ENCODE data around the gene CMKLR1. TPM values are rescaled to one million over a fixed set of nuclear protein-coding genes. Genes with fewer than 3 reads are reported as not detected.

Gene CMKLR1
- polyA plus RNA-seq, 1 of the 3 experiments (the other 2 are of a cell fraction): 0.15 TPM

GRCh38 chr12:108284163-108284562 is 54.9 kb downstream of the CMKLR1 start:
- peaks cover 0 to 1% of the 10 kb centered on the region in 2 experiments; a peak in 1 of 4 replicates for H3K4me1 ChIP-seq (ENCODE audit: control insufficient read depth in 1 of 2, insufficient read depth in 2 of 2, low read depth in 1 of 2, low read length in 1 of 2)
- POLR2A ChIA-PET: no interaction called here

More at GRCh38 chr12:108284163-108284562, 54.9 kb downstream of the CMKLR1 start:
- Histone ChIP-seq H3K79me2 (ENCODE audit: insufficient read depth) (no peaks in the 10 kb centered on the region), H3K9me3 (no peaks in the 10 kb centered on the region), H3K4me3 (ENCODE audit: low read depth in 2 of 2, low read length in 1 of 2) (no peak overlapping the region), H3K9me2 (no peaks in the 10 kb centered on the region), H3K4me2 (no peak overlapping the region), H2AFZ (ENCODE audit: low read depth) (no peak overlapping the region), H3K9ac (no peak overlapping the region), H3K36me3 (replicated peaks in 1 of 2; ENCODE audit: control insufficient read depth in 1 of 2, insufficient read depth in 2 of 2, low read length in 1 of 2) (no peaks in the 10 kb centered on the region), H4K20me1 (ENCODE audit: insufficient read depth) (no peaks in the 10 kb centered on the region), H3F3A (replicated peaks; ENCODE audit: insufficient read depth) (no peaks in the 10 kb centered on the region), H3K27me3 (ENCODE audit: insufficient read depth) (no peaks in the 10 kb centered on the region), H3K27ac (ENCODE audit: low read depth in 2 of 2, low read length in 1 of 2) (no peak overlapping the region)
- CTCF ChIA-PET: no interaction called here
- no peak for TF ChIP-seq YY1 (IDR thresholded peaks at IDR 0.05; ENCODE audit: low read depth)
- no peak for TF ChIP-seq ELF1 (IDR thresholded peaks at IDR 0.05)
- TF ChIP-seq FOXM1 (IDR thresholded peaks at IDR 0.05; ENCODE audit: low read depth): no peak
- no peak for TF ChIP-seq USF2 (IDR thresholded peaks at IDR 0.05; ENCODE audit: borderline replicate concordance, low read depth, low read length)
- no peak for TF ChIP-seq ZBTB33 (IDR thresholded peaks at IDR 0.05; ENCODE audit: borderline replicate concordance, low read depth)
- no peak for TF ChIP-seq FOSL2 (IDR thresholded peaks at IDR 0.05; ENCODE audit: borderline replicate concordance, low read depth)
- TF ChIP-seq MEF2A (IDR thresholded peaks at IDR 0.05; ENCODE audit: borderline replicate concordance, low read depth): no peak
- TF ChIP-seq JUND (IDR thresholded peaks at IDR 0.05): no peak
- TF ChIP-seq SMC3 (IDR thresholded peaks at IDR 0.05; ENCODE audit: low read depth, low read length): no peak
- TF ChIP-seq NFIC (IDR thresholded peaks at IDR 0.05; ENCODE audit: borderline replicate concordance): no peak
- no peak for TF ChIP-seq RCOR1 (IDR thresholded peaks at IDR 0.05; ENCODE audit: low read length)
- no peak for TF ChIP-seq FOXJ3 (CRISPR knock-in tag; IDR thresholded peaks at IDR 0.05)
- no peak for TF ChIP-seq TAF1 (IDR thresholded peaks at IDR 0.05; ENCODE audit: borderline replicate concordance, low read depth, low read length)
- no peak for TF ChIP-seq NRF1 (IDR thresholded peaks at IDR 0.05; ENCODE audit: low read depth, low read length)
- TF ChIP-seq GATA2 (CRISPR knock-in tag; IDR thresholded peaks at IDR 0.05): no peak
- no peak for TF ChIP-seq PBX3 (IDR thresholded peaks at IDR 0.05)
- no peak for TF ChIP-seq GABPA (IDR thresholded peaks at IDR 0.05; ENCODE audit: low read depth)
- TF ChIP-seq IRF3 (IDR thresholded peaks at IDR 0.05; ENCODE audit: low read depth, low read length): no peak
- no peak for TF ChIP-seq TCF12 (IDR thresholded peaks at IDR 0.05)
- TF ChIP-seq RXRA (IDR thresholded peaks at IDR 0.05; ENCODE audit: borderline replicate concordance, low read depth): no peak
- 54% methylated on average over 7 of the region's 7 CpGs for WGBS (ENCODE audit: low lambda C conversion rate)
- no peak for DNase-seq

Data from SK-N-SH (cell line).